GM19238 (cell line): ENCODE results near the gene LPCAT2.

Experiments used
- DNase-seq: peaks from one replicate; pipeline ENCODE4 v3.0.0; 2011; ENCODE audit warnings: low spot score; ENCODE audit not compliant: insufficient read length

LPCAT2 gene, protein sequence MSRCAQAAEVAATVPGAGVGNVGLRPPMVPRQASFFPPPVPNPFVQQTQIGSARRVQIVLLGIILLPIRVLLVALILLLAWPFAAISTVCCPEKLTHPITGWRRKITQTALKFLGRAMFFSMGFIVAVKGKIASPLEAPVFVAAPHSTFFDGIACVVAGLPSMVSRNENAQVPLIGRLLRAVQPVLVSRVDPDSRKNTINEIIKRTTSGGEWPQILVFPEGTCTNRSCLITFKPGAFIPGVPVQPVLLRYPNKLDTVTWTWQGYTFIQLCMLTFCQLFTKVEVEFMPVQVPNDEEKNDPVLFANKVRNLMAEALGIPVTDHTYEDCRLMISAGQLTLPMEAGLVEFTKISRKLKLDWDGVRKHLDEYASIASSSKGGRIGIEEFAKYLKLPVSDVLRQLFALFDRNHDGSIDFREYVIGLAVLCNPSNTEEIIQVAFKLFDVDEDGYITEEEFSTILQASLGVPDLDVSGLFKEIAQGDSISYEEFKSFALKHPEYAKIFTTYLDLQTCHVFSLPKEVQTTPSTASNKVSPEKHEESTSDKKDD

GRCh38 chr16:55508941-55509931, at the start of gene LPCAT2:
TSS of gene LPCAT2 (plus strand) at chr16:55509072. CDS start at chr16:55509182, 110 bp downstream.
- no peak for DNase-seq

DNA sequence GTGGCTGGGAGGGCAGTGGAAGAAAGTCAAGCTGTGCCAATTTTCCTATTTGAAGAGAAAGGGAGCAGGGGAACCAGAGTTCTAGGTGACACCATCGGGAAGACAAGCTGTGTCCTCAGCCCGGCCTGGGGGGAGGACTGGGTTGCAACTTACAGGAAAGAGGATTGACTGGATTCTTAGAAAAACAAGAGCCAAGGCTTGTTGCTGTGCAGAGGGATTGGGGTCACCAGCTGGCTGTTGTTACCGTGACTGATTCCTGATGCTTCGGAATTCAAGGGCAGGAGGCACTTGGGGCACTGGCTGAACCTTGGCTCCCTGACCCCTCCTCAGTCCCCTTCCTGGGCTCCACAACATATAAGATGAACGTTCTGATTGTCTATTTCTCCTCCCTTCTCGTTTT, 46.6 kb upstream of the LPCAT2 start:
- no peak for DNase-seq

GRCh38 chr16:55464375-55464774, 44.5 kb upstream of the LPCAT2 start:
- DNase-seq = no peak

- DNase-seq = peak; percentile 73
Measured at GRCh38 chr16:55465077-55465896, 43.6 kb upstream of the LPCAT2 start.

- DNase-seq = no peak
Measured at GRCh38 chr16:55466209-55466608, 42.7 kb upstream of the LPCAT2 start.

DNA sequence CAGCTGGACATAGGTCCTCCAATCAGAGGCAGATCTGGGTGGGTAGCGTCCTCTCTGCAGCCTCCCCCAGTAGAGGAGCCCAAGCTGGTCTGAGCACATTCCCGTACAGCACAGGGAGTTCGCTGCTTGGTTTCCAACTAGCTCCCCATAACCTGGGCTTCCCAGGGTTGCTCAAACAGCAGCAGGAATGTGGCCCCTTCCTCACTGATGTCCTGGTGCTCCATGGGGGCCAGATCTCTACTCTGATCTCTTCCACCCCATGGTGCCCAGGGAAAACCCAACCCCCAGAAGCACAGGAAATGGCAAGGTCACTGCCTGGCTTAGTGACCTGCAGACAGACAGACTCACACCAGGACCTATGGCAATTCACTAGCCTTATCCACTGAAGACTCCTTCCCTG, 41.0 kb upstream of the LPCAT2 start:
- no peak for DNase-seq

- no peak for DNase-seq
Measured at GRCh38 chr16:55468352-55468990, 40.4 kb upstream of the LPCAT2 start.

DNA sequence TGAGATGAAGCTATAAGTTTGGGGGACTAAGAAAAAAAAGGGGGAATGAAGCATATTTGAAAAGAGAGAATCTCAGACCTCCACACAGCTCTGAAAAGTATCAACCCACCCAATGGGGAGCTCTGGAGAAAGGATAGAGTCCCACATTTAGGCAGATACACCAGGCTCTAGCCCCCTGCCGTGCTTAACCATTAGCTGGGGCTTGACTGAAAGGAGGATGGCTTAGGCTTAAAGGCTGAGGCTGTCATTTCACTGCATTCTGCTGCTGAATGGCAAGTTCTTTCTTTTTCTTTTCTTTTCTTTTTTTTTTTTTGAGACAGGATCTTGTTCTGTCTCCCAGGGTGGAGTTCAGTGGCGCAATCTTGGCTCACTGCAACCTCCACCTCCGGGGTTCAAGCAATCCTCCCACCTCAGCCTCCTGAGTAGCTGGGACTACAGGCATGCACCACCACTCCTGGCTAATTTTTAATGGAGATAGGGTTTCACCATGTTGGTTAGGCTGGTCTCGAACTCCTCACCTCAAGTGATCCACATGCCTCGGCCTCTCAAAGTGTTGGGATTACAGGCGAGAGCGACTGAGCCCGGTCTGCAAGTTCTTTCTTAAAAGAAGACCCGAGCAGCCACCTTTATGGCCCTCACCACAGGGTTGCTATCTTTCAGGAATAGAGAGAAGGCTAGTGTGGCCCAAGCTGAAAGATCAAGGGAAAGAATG, 38.9 kb upstream of the LPCAT2 start:
- DNase-seq = no peak

DNA sequence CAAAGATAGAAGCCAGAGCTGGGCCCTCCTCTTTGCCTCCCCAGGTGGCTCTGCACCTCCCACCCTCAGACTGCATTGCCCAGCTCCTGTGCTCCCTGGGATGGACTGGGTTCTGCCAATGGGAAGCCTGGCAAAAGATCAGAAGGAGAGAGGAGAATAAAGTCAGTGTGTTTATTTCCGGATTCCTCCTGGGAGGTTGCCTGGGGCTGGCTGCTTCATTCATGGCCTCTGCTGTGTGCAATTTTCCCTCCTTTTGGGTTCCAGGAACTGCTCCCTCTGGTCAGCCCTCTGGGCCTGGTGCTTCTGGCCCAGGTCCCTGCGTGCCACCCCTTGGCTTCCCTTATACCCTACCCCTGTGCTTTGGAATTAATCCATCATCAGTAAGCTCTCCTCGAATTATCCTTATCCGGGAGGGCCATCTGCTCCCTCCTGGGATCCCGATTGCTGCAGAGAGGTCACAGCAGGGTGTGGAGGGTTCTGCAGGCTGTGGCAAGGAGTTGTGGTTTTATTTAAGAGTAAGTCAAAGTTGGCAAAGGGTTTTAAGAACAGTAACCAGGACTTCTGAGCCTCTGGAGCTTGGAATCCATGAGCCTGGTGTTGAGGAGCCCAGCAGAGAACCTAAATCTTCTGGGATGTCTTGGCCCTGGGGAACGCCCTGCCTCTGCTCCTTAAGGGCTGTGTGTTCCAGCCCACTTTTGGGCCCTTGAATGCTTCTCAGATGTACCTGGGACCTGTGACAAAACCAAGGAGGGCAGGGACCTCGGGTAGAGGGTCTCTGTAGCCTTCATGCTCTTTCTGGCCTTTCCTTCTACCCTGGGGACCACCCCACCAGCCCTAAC, 38.1 kb upstream of the LPCAT2 start:
- no peak for DNase-seq

DNA sequence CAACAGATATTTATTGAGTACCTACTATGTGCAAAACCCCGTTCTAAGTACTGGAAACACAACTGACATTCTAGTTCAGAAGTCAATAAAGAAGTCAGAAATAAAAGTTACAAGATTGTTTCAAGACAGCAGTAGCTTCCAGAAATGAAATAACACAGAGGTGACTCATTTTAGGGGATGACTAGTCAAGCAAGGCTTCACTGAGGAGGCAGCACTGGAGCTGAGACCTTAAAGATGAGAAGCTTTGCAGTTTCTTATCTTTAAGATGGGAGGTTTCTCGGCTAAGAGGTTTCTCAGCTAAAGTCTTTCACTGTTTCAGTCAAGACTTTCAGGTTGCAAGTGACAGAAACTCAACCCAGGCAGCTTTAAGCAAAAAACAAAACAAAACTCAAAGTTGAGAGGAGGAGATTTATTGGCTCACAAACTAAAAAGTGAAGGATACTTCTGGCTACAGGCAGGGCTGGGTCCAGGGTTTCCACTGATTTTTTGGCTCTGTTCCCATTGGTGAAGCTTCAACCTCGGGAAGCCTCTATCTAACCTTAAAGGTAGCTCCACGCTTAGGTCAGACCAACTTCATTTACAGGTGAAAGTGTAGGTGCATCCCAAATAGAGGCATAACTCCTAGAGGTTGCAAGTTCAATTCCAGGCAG, 37.3 kb upstream of the LPCAT2 start:
- no peak for DNase-seq

DNA sequence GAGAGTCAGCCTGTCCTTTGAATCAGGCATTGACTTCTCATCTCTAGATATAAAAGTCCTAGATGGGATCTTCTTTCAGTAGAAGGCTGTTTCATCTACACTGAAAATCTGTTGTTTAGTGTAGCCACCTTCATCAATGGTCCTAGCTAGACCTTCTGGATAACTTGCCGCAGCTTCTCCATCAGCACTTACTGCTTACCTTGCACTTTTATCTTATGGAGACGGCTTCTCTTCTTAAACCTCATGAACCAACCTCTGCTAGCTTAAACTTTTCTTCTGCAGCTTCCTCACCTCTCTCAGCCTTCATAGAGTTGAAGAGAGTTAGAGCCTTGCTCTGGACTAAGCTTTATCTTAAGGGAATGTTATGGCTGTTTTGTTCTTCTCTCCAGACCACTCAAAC, 35.3 kb upstream of the LPCAT2 start:
- DNase-seq = no peak

DNA sequence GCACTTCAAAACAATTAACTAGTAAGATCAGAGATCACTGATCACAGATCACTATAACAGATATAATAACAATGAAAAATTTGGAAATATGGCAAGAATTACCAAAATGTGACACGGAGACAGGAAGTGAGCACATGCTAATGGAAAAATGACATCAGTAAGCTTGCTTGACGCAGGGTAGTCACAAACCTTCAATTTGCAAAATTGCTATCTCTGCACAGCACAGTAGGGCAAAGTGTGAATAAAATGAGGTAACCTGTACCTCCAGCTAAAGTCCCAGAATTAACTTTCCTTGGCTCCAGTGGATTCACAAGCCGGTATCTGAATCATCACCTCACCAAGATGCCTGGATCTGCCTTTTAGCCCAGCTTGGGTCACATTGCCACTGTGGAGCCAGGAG, 34.1 kb upstream of the LPCAT2 start:
- DNase-seq = no peak

- DNase-seq = no peak
Measured at GRCh38 chr16:55475919-55476318, 33.0 kb upstream of the LPCAT2 start.

DNA sequence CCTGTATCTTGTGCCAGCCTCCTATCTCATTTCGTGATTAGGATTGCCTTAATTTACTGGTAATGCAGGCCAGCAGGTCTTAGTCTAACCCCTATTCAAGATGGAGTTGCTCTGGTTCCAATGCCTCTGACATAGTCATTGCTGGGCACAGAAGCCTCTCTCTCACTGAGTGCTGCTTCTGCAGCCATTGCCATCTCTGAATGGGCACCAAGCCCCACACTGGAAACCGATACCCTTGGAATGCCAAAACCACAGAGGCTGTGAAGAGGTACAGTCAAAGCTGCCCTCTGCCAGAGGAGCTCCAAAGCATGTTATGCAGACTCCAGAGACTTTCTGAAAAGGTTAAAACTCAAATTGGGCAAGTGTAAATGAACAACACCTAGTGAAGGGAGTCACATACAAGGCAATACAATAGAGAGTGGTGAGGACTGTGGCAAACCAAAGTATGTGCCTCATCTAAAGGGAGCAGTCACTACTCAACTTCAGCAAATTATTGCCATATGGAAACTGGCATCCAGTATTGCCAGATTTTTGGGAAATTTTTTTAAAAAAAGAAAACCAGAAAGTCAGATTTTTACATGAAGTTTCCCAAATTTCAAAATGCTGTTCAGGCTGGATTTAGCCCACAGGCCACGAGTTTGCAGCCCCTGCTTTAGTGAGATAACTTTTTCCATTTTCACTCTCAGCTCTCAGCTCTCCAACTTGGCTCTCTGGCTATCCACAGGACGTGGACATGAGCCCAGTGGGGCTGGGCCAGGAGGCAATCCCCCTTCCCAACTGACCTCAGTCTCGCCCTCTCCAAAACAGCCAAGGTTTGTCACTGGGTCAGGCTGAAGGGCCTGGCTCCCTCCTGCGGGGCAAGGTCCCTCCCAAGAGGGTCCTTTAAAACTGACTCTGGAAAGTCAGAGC, 32.0 kb upstream of the LPCAT2 start:
- no peak for DNase-seq

GRCh38 chr16:55477736-55478135, 31.1 kb upstream of the LPCAT2 start:
- DNase-seq = no peak

DNA sequence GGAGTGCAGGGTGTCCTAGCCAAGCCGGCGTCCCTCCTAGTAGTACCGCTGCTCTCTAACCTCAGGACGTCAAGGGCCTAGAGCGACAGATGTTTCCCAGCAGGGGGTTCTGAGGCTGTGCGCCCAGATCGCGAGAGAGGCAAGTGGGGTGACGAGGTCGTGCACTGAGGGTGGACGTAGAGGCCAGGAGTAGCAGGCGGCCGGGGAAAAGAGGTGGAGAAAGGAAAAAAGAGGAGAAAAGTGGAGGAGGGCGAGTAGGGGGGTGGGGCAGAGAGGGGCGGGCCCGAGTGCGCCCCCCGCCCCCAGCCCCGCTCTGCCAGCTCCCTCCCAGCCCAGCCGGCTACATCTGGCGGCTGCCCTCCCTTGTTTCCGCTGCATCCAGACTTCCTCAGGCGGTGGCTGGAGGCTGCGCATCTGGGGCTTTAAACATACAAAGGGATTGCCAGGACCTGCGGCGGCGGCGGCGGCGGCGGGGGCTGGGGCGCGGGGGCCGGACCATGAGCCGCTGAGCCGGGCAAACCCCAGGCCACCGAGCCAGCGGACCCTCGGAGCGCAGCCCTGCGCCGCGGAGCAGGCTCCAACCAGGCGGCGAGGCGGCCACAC, 29.9 kb upstream of the LPCAT2 start, which contains the start of gene MMP2:
Gene MMP2, plus strand, starts transcription at position 372 of the 603 bp plus-strand sequence. CDS start 282 bp downstream, outside the sequence.
- no peak for DNase-seq
